ENCODE measurements around the gene STARD3. TPM values are rescaled to one million over a fixed set of nuclear protein-coding genes. Genes with fewer than 3 reads are reported as not detected.

Gene STARD3
- polyA plus RNA-seq, 1 donor = 29.9 TPM

GRCh38 chr17:39604911-39605491 is 31.9 kb upstream of the STARD3 start:
- no peak for DNase-seq (ENCODE audit: low read depth)

GRCh38 chr17:39605492-39606433 is 31.2 kb upstream of the STARD3 start:
- DNase-seq (ENCODE audit: low read depth) = no peak

DNA sequence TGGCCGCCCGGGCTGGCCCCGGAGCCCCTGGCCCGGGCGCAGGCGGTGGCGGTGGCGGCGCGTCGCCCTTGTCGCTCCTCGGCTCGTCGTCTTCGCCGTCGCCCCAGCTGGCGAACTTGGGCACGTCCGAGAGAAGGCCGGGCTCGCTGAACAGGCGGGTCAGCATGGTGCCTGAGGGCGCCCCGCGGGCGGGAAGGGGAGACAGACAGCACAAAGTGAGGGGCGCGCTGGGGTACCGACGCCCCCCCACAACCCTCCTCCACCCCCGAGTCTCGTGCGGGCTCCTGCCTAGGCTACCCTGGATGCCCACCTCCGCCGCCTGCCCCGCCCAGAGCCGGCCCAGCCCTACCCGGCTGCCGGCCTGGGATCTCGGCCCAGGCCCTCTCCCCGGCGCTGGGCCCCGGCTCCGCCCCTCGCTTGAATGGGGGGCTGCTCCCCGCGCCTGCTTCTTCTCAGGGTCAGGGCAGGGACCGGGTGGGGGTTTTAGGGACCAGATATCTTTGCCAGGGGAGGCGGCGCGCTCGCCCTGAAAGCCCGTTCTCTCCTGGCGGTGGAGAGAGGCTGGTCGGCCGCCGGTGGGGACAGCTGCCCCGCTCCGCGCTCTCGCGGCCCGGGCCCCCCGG is 30.4 kb upstream of the STARD3 start:
- no peak for DNase-seq (ENCODE audit: low read depth)

- DNase-seq (ENCODE audit: low read depth) = no peak
These were observed 29.7 kb upstream of the STARD3 start for GRCh38 chr17:39607057-39607850.

DNA sequence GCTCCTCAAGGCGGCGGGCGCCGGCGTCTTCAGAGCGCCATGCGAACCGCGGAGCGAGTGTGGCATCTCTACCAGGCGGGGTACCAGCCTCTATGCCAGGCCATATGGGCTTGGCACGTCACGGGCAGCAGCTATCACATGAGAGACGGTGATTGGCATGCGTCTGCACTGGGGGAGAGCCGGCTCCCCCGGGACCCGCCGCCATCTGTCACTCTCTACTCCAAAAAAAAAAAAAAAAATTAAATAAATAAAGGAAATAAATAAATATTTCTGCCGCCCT is 29.2 kb upstream of the STARD3 start, which contains the start of gene NEUROD2:
Gene NEUROD2 (minus strand): TSS at position 70 of the 280 bp plus-strand sequence. CDS start 1,321 bp downstream, outside the sequence.
- DNase-seq (ENCODE audit: low read depth) = no peak

GRCh38 chr17:39608142-39608981 is 28.6 kb upstream of the STARD3 start:
- no peak for DNase-seq (ENCODE audit: low read depth)

DNA sequence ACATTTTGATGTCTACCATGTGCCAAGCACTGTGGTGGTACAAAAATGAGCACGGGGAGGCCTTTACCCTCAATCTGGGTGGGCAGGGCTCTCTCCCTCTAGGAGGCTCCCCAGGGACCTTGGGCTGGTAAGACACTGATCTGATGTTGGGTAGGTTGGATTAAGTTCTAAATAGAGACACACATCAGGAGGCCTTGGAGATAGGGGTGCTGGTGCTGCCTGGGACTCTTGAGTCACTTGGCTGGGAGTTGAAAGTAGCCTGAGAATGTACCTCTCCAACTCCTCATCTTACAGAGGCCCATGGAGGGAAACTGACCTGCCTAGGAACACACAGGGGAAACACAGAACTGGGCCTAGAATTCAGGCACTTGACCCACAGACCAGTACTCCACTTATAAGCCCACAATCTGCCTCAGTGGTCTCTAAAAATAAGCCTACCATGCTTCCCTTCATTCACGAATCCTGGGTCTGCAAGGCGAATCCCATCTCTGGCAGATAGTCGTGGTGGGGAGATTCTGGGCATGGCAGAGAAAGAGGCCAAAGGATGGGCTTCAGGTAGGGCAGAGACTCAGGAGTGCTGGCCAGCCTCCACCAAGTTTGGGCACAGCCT is 27.4 kb upstream of the STARD3 start:
- DNase-seq (ENCODE audit: low read depth) = no peak

- no peak for DNase-seq (ENCODE audit: low read depth)
These were observed 25.4 kb upstream of the STARD3 start for GRCh38 chr17:39611401-39612112.

GRCh38 chr17:39612291-39612894 is 24.6 kb upstream of the STARD3 start:
- no peak for DNase-seq (ENCODE audit: low read depth)

- DNase-seq (ENCODE audit: low read depth) = no peak
These were observed 23.9 kb upstream of the STARD3 start for GRCh38 chr17:39612935-39613464.

DNA sequence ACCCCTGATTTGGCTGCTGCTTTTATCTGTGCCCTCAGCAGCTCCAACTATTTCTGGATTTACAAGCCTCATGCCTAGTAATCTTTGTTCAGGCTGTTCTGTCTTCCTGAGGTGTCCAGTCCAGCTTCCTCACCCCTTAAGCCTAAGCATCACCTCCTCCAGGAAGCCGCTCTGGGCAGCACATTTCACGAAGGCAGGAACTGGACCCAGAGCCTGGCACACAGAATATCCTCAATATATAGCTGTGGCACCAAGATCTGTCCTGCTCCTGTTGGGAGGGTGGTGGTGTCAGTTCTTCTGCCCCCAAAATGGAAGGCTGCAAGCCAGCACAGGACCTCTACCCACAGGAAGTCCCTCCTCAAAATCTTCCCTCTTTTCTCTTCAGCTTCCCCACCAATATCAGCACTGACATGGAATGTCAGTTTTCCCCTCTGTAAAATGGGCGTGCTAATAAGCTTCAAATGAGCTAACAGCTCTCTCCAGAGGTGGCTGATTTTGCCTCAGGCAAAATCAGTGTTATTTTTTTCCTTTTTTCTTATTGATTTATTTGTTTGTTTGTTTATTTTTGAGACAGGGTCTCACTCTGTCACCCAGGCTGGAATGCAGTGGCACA is 22.3 kb upstream of the STARD3 start:
- DNase-seq (ENCODE audit: low read depth) = no peak

GRCh38 chr17:39615434-39615833 is 21.5 kb upstream of the STARD3 start:
- DNase-seq (ENCODE audit: low read depth) = no peak

- DNase-seq (ENCODE audit: low read depth) = no peak
These were observed 19.9 kb upstream of the STARD3 start for GRCh38 chr17:39617100-39617445.

DNA sequence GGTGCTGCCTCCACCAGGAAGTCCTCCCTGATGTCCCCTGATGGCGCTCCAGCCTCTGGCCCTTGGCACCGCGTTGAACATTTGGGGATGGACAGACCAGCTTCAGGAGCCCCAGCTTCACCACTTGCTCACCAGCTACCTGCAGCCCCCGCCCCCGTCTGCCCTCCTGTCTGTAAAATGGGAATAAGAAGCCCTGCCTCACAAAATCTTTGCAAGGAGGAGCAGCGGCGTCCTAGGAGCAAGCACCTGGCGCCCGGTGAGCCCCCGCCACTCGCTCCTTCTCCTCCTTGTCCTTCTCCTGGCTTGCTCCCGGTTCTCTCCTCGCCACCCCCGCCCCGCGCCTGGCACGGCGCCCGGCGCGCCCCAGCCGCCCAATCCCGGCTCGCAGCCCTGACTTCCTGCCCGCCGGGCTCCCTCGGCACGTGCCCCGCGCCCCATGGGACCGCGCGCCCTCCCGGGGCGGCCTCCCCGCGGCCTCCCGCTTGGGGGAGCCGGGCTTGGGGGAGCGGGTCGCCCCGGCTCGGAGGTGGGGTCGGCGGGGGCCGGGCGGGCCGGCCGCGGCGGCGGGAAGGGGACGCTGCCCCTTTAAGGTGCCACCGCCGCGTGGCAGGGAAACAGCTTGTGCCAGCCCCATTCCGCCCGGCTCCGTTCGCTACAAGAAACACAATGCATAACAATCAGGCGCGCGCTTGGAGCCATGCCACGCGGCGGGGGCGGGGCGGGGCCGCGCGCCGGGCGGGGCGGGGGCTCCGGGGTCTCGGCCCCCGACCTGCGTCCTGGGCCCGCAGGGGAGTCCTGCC is 19.3 kb upstream of the STARD3 start:
- DNase-seq (ENCODE audit: low read depth) = no peak

GRCh38 chr17:39618246-39618913 is 18.6 kb upstream of the STARD3 start:
- DNase-seq (ENCODE audit: low read depth) = no peak

GRCh38 chr17:39618956-39619785 is 17.8 kb upstream of the STARD3 start:
- no peak for DNase-seq (ENCODE audit: low read depth)

GRCh38 chr17:39619786-39620101 is 17.2 kb upstream of the STARD3 start:
- DNase-seq (ENCODE audit: low read depth) = no peak
